GM12891 (cell line): ENCODE measurements around the gene LMAN2L.

ENCODE experiments used
- POLR2AphosphoS5 ChIP-seq: IDR thresholded peaks from 2 replicates; pipeline ENCODE4 v1.6.1; 2011; ENCODE audit warnings: low read depth, low read length, control low read depth
- TAF1 ChIP-seq: IDR thresholded peaks from 2 replicates; pipeline ENCODE4 v1.6.1; 2011; ENCODE audit warnings: low read depth, low read length, control low read depth

DNA sequence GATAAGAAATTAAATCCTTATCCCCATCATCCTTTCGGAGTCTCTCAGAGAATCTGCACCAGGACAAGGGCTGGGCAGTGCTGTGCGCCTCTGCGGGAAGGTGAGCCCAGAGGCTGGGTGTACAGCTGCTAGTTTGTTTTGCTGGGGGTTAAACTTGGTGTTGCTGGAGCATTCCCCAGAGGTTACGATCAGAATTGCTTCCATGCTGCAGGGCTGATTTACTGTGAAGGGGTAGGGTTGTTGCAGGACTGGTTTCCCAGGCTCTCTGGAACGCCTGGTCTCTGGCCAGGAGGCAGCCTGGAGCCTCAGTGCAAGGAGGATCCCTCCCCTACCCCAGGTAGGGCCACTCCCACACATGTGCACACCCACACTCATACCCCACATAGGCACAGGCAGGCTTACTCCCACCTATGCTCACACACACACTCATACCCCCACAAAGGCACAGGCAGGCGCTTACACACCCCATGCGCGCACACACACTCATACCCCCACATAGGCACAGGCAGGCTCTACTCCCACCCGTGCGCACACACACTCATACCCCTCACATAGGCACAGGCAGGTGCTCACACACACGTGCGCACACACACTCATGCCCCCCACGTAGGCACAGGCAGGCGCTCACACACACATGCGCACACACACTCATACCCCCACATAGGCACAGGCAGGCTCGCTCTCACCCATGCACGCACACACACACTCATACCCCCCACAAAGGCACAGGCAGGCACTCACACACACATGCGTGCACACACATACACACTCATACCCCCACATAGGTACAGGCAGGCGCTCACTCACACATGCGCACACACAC, 32.1 kb upstream of the LMAN2L start:
- no peak for TF ChIP-seq TAF1
- no peak for TF ChIP-seq POLR2AphosphoS5
